Karpas-422 (cell line): ENCODE data around the gene ZNF786. TPM values are rescaled to one million over a fixed set of nuclear protein-coding genes. Genes with fewer than 3 reads are reported as not detected.
"Not testable (repeated sequence)": the region's sequence is repeated elsewhere in the genome, so short reads cannot be mapped to it uniquely, and the experiment has no call there.

Source experiments
- DNase-seq: peaks from one replicate; pipeline ENCODE4 v3.0.0-alpha.2; 2015
- H2AFZ ChIP-seq: fragments of 200-600 bp; sonication (generic); 2 replicates; pipeline ENCODE4 v1.6.1; 2014; ENCODE audit warnings: antibody characterized with exemption, low read length, mixed read lengths
- H3K27ac ChIP-seq: fragments of 200-600 bp; sonication (generic); 2 replicates; pipeline ENCODE4 v1.5.1; 2014; ENCODE audit warnings: mild to moderate bottlenecking, low read length, moderate library complexity
- H3K27me3 ChIP-seq: fragments of 200-600 bp; sonication (generic); 2 replicates; pipeline ENCODE4 v1.6.1; 2014; ENCODE audit warnings: low read length, mixed read lengths
- H3K36me3 ChIP-seq: fragments of 200-600 bp; sonication (generic); 2 replicates; pipeline ENCODE4 v1.6.1; 2014; ENCODE audit warnings: low read length, mixed read lengths; ENCODE audit not compliant: insufficient read depth
- H3K4me1 ChIP-seq: fragments of 200-600 bp; sonication (generic); 2 replicates; pipeline ENCODE4 v1.6.1; 2014; ENCODE audit warnings: mild to moderate bottlenecking, low read length, mixed read lengths
- H3K4me2 ChIP-seq: fragments of 200-600 bp; sonication (generic); 2 replicates; pipeline ENCODE4 v1.6.1; 2014; ENCODE audit warnings: low read length, low read depth, mild to moderate bottlenecking; ENCODE audit not compliant: poor library complexity, severe bottlenecking
- H3K4me3 ChIP-seq: fragments of 200-600 bp; sonication (generic); 2 replicates; pipeline ENCODE4 v1.5.1; 2014; ENCODE audit warnings: mild to moderate bottlenecking, antibody characterized with exemption, low read length, mixed read lengths
- H3K79me2 ChIP-seq: fragments of 200-600 bp; sonication (generic); 2 replicates; pipeline ENCODE4 v1.6.1; 2014; ENCODE audit warnings: mild to moderate bottlenecking, low read length, mixed read lengths
- H3K9ac ChIP-seq: fragments of 200-600 bp; sonication (generic); 2 replicates; pipeline ENCODE4 v1.6.0; 2014; ENCODE audit warnings: low read length
- H3K9me2 ChIP-seq: fragments of 200-600 bp; sonication (generic), shearing (Covaris generic); replicated peaks from 2 replicates; pipeline ENCODE4 v1.6.0; 2014; ENCODE audit warnings: mild to moderate bottlenecking, low read length, moderate library complexity; ENCODE audit not compliant: insufficient read depth
- H3K9me3 ChIP-seq: fragments of 300-700, 200-600 bp; sonication (generic); 2 replicates; pipeline ENCODE4 v1.6.1; 2014; ENCODE audit warnings: low read length, mixed read lengths
- H4K20me1 ChIP-seq: fragments of 200-600 bp; sonication (generic); 2 replicates; pipeline ENCODE4 v1.6.1; 2014; ENCODE audit warnings: mild to moderate bottlenecking, antibody characterized with exemption, low read length, low read depth; ENCODE audit not compliant: insufficient read depth
- total RNA-seq: library from RNA; depleted of rRNA; stranded (reverse); fragments of >200 nt; shearing (Covaris generic); gene quantifications from 2 replicates; pipeline ENCODE4 v1.2.3, GENCODE V29; 2014; ENCODE audit warnings: low replicate concordance

ZNF786 gene
- total RNA-seq, 1 experiment from 2014 or later = 4.4 TPM

DNA sequence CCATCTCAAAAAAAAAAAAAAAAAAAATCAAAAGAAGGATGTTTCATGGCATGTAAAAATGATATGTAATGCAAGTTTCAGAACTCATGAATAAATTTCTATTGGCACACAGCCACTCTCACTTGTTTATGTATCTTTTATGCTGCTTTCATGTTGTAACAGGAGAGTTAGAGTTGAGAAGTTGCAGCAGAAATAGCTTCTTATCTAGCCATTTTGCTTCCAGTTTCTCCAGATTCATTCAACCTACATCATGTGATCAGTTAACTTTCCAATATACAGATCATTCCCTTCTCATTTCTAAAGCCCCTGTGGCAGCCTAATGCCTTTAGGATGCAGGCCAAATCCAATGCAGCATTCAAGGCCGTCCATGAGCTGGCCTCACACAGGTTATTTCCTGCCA is 30.4 kb downstream of the ZNF786 start:
- Histone ChIP-seq H3K4me2 (no peak overlapping the region), H3K79me2 (no peaks in the 10 kb centered on the region), H4K20me1 (no peaks in the 10 kb centered on the region), H3K36me3 (no peaks in the 10 kb centered on the region), H3K9me2 (no peaks in the 10 kb centered on the region), H3K4me1 (peaks cover 5% of the 10 kb centered on the region), H3K9ac (no peak overlapping the region), H3K27ac (no peak overlapping the region), H3K27me3 (no peaks in the 10 kb centered on the region), H3K9me3 (no peaks in the 10 kb centered on the region), H2AFZ (no peak overlapping the region), H3K4me3 (no peak overlapping the region)
- no peak for DNase-seq

DNA sequence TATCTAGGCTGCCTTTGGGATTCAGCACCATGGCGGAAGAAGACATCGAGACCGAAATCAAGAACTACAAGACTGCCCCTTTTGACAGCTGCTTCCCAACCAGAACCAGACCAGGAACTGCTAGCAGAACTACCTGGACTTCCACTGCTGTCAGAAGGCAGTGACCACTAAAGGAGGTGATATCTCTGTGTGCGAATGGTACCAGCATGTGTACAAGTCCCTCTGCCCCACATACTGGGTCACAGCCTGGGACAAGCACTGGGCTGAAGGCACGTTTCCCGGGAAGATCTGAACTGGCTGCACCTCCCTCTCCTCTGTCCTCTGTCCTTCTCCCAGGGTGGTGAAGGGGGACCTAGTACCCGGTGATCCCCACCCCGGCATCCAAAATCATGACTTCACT is 36.6 kb downstream of the ZNF786 start:
- H4K20me1 ChIP-seq = no peaks in the 10 kb centered on the region
- no peak overlapping the region for H3K27ac ChIP-seq
- no peaks in the 10 kb centered on the region for H3K36me3 ChIP-seq
- H2AFZ ChIP-seq = no peak overlapping the region
- H3K4me3 ChIP-seq = no peak overlapping the region
- H3K4me2 ChIP-seq = no peak overlapping the region
- no peaks in the 10 kb centered on the region for H3K27me3 ChIP-seq
- no peaks in the 10 kb centered on the region for H3K9me2 ChIP-seq
- H3K4me1 ChIP-seq = no peaks in the 10 kb centered on the region
- H3K9ac ChIP-seq = no peak overlapping the region
- DNase-seq = no peak
- H3K9me3 ChIP-seq = no peaks in the 10 kb centered on the region
- H3K79me2 ChIP-seq = no peaks in the 10 kb centered on the region

DNA sequence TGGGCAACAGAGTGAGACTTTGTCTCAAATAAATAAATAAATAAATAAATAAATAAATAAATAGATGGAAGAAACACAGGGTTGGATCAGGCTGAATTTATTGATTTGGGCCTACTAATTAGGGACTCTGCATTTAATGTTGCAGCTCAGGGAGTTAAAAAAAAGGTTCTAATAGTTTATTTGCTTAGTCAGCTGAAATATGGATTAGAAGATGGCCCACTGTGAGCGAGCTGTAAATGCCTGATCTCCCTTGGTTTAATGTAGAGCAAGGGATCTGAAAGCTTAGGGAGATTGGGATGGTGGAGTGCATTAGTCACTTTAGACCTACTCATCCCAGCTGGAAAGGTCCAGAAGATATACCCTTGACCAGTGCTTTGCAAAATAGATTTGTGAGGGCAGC is 37.1 kb downstream of the ZNF786 start:
- no peaks in the 10 kb centered on the region for H3K9me3 ChIP-seq
- H2AFZ ChIP-seq = no peak overlapping the region
- no peaks in the 10 kb centered on the region for H3K9me2 ChIP-seq
- no peak overlapping the region for H3K4me2 ChIP-seq
- no peaks in the 10 kb centered on the region for H3K4me1 ChIP-seq
- no peak overlapping the region for H3K27ac ChIP-seq
- H3K27me3 ChIP-seq = no peaks in the 10 kb centered on the region
- DNase-seq = no peak
- no peaks in the 10 kb centered on the region for H3K79me2 ChIP-seq
- no peak overlapping the region for H3K4me3 ChIP-seq
- H3K9ac ChIP-seq = no peak overlapping the region
- no peaks in the 10 kb centered on the region for H3K36me3 ChIP-seq
- no peaks in the 10 kb centered on the region for H4K20me1 ChIP-seq

DNA sequence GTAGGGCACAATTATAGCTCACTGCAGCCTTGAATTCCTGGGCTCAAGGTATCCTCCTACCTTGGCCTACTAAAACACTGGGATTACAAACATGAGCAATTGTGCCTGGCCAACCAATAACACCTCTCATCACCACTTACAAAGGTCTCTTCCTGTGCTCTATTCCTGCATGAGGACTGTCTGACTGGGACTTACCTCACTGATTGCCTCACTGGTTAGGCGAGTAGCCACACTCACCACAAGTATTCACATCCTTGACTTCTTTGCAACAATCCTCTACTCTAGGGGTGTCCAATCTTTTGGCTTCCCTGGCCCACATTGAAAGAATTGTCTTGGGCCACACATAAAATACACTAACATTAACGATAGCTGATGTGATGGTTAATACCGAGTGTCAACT is 39.6 kb downstream of the ZNF786 start:
- Histone ChIP-seq H3K4me1 (no peaks in the 10 kb centered on the region), H2AFZ (no peak overlapping the region), H3K9me2 (no peaks in the 10 kb centered on the region), H3K27ac (no peak overlapping the region), H3K4me3 (no peak overlapping the region), H3K9me3 (no peaks in the 10 kb centered on the region), H3K9ac (no peak overlapping the region), H3K36me3 (no peaks in the 10 kb centered on the region), H3K79me2 (no peaks in the 10 kb centered on the region), H4K20me1 (no peaks in the 10 kb centered on the region), H3K27me3 (no peaks in the 10 kb centered on the region), H3K4me2 (no peak overlapping the region)
- peak; percentile 24 for DNase-seq

- no peak overlapping the region for H3K9ac ChIP-seq
- no peak overlapping the region for H3K4me3 ChIP-seq
- DNase-seq = peak; percentile 31
- no peaks in the 10 kb centered on the region for H3K4me1 ChIP-seq
- no peaks in the 10 kb centered on the region for H3K9me2 ChIP-seq
- no peak overlapping the region for H3K27ac ChIP-seq
- H3K79me2 ChIP-seq = no peaks in the 10 kb centered on the region
- H3K9me3 ChIP-seq = no peaks in the 10 kb centered on the region
- no peaks in the 10 kb centered on the region for H4K20me1 ChIP-seq
- no peaks in the 10 kb centered on the region for H3K36me3 ChIP-seq
- H3K27me3 ChIP-seq = no peaks in the 10 kb centered on the region
- H3K4me2 ChIP-seq = no peak overlapping the region
- H2AFZ ChIP-seq = no peak overlapping the region
Observed at GRCh38 chr7:149048805-149049204, 41.7 kb downstream of the ZNF786 start.

GRCh38 chr7:149046416-149046815 is 44.1 kb downstream of the ZNF786 start:
- Histone ChIP-seq H3K9me3 (no peaks in the 10 kb centered on the region), H3K4me2 (no peak overlapping the region), H3K9ac (no peak overlapping the region), H2AFZ (no peak overlapping the region), H3K79me2 (no peaks in the 10 kb centered on the region), H3K27ac (no peak overlapping the region), H3K27me3 (no peaks in the 10 kb centered on the region), H3K9me2 (no peaks in the 10 kb centered on the region), H3K4me3 (no peak overlapping the region), H4K20me1 (no peaks in the 10 kb centered on the region), H3K36me3 (no peaks in the 10 kb centered on the region), H3K4me1 (no peaks in the 10 kb centered on the region)
- no peak for DNase-seq

GRCh38 chr7:149043936-149044335 is 46.6 kb downstream of the ZNF786 start:
- Histone ChIP-seq H3K4me3 (no peak overlapping the region), H3K4me2 (no peak overlapping the region), H2AFZ (no peak overlapping the region), H3K9me2 (no peaks in the 10 kb centered on the region), H3K27me3 (no peaks in the 10 kb centered on the region), H3K79me2 (no peaks in the 10 kb centered on the region), H3K4me1 (peaks cover 10% of the 10 kb centered on the region), H3K36me3 (no peaks in the 10 kb centered on the region), H3K9ac (no peak overlapping the region), H4K20me1 (no peaks in the 10 kb centered on the region), H3K27ac (no peak overlapping the region), H3K9me3 (no peaks in the 10 kb centered on the region)
- DNase-seq = no peak

GRCh38 chr7:149041350-149041749 is 49.2 kb downstream of the ZNF786 start:
- H3K36me3 ChIP-seq = no peaks in the 10 kb centered on the region
- no peak overlapping the region for H3K27ac ChIP-seq
- H3K4me2 ChIP-seq = no peak overlapping the region
- H3K9ac ChIP-seq = no peak overlapping the region
- no peak overlapping the region for H2AFZ ChIP-seq
- H4K20me1 ChIP-seq = no peaks in the 10 kb centered on the region
- no peak overlapping the region for H3K4me3 ChIP-seq
- H3K4me1 ChIP-seq = peaks cover 10% of the 10 kb centered on the region
- no peaks in the 10 kb centered on the region for H3K79me2 ChIP-seq
- DNase-seq = no peak
- no peaks in the 10 kb centered on the region for H3K9me3 ChIP-seq
- H3K9me2 ChIP-seq = no peaks in the 10 kb centered on the region
- 0 out of 2 replicates have a peak, but pooled peaks cover 2% of the 10 kb centered on the region for H3K27me3 ChIP-seq

GRCh38 chr7:149038641-149039040 is 51.9 kb downstream of the ZNF786 start:
- H3K9ac ChIP-seq, H3K4me2 ChIP-seq, H3K4me3 ChIP-seq, H3K9me2 ChIP-seq, H3K9me3 ChIP-seq, H3K36me3 ChIP-seq, H2AFZ ChIP-seq, H4K20me1 ChIP-seq, H3K27ac ChIP-seq, H3K27me3 ChIP-seq, DNase-seq, H3K79me2 ChIP-seq: not testable (repeated sequence)
- H3K4me1 ChIP-seq = peaks cover 10% of the 10 kb centered on the region
